Peyer's patch (tissue), 4 donors: Measurements from ENCODE around the gene TERF2IP. TPM values are rescaled to one million over a fixed set of nuclear protein-coding genes. Genes with fewer than 3 reads are reported as not detected.

Source experiments
- DNase-seq, 3 donors: peaks; one replicate each; pipeline ENCODE4 v3.0.0-alpha.2; 2017 to 2019
- H3K27ac ChIP-seq, 4 donors: fragments of 200-600 bp; sonication (generic); one replicate each; pipeline ENCODE4 v1.5.1; 2016 to 2019
- H3K27me3 ChIP-seq, 2 donors: fragments of 200-600 bp; sonication (generic); one replicate each; pipeline ENCODE4 v1.5.1; 2019
- H3K36me3 ChIP-seq, 3 donors: fragments of 200-600 bp; sonication (generic); one replicate each; pipeline ENCODE4 v1.5.1; 2016 to 2019
- H3K4me1 ChIP-seq, 4 donors: fragments of 200-600 bp; sonication (generic); one replicate each; pipeline ENCODE4 v1.5.1; 2016 to 2019
- H3K4me3 ChIP-seq, 4 donors: fragments of 200-600 bp; sonication (generic); 1 replicate in 3 of 4; 2 replicates in 1 of 4; pipeline ENCODE4 v1.5.1; 2016 to 2019; ENCODE audit warnings: mild to moderate bottlenecking in 1 of 4
- H3K9me3 ChIP-seq, 4 donors: fragments of 200-600 bp; sonication (generic); one replicate each; pipeline ENCODE4 v1.5.1; 2016 to 2019; ENCODE audit warnings: mild to moderate bottlenecking in 1 of 4
- CTCF ChIP-seq, 6 experiments: fragments of 450-650 bp in 4 of 6; fragments of 200-600 bp in 2 of 6; sonication (generic) in 1 of 6; IDR thresholded peaks; one replicate each; pipeline ENCODE4 v1.5.1; 2017 to 2019; ENCODE audit warnings: antibody characterized with exemption in 6 of 6, mild to moderate bottlenecking in 3 of 6, moderate library complexity in 1 of 6
- POLR2A ChIP-seq, 2 donors: fragments of 450-650 bp; IDR thresholded peaks; one replicate each; pipeline ENCODE4 v1.5.1; 2017; ENCODE audit warnings: antibody characterized with exemption in 2 of 2, mild to moderate bottlenecking in 2 of 2, moderate library complexity in 2 of 2
- total RNA-seq, 4 donors: library from RNA; depleted of rRNA; stranded (reverse); fragments of >200 nt; gene quantifications; one replicate each; pipeline ENCODE4 v1.1.0, GENCODE V29; 2016

The TERF2IP gene
- total RNA-seq, 4 donors from 2014 or later = 28.9 to 31.0 (median 30.8) TPM

GRCh38 chr16:75615619-75616018, 32.0 kb upstream of the TERF2IP start:
- no peak for TF ChIP-seq CTCF (IDR thresholded peaks at IDR 0.05)
- TF ChIP-seq POLR2A (IDR thresholded peaks at IDR 0.05) = no peak
- H3K4me1 ChIP-seq = no peaks in the 10 kb centered on the region
- peak overlapping the region in 2 of 4 donors; percentile 26 to 31 for H3K27ac ChIP-seq
- H3K36me3 ChIP-seq = peaks cover 0 to 61% (median 0%) of the 10 kb centered on the region in 3 donors
- H3K9me3 ChIP-seq = no peaks in the 10 kb centered on the region
- H3K4me3 ChIP-seq = no peak overlapping the region
- no peaks in the 10 kb centered on the region for H3K27me3 ChIP-seq
- DNase-seq = no peak

- H3K9me3 ChIP-seq = no peaks in the 10 kb centered on the region
- peaks cover 0 to 52% (median 0%) of the 10 kb centered on the region in 3 donors for H3K36me3 ChIP-seq
- H3K4me1 ChIP-seq = peaks cover 0 to 4% (median 0%) of the 10 kb centered on the region in 4 donors
- no peaks in the 10 kb centered on the region for H3K27me3 ChIP-seq
- no peak overlapping the region for H3K4me3 ChIP-seq
- TF ChIP-seq POLR2A (IDR thresholded peaks at IDR 0.05) = no peak
- TF ChIP-seq CTCF (IDR thresholded peaks at IDR 0.05) = no peak
- peak overlapping the region; percentile 2 to 31 (median 23) for H3K27ac ChIP-seq
- no peak for DNase-seq
Measured at GRCh38 chr16:75616521-75617010, 31.0 kb upstream of the TERF2IP start.

GRCh38 chr16:75617121-75617520, 30.5 kb upstream of the TERF2IP start:
- no peaks in the 10 kb centered on the region for H3K9me3 ChIP-seq
- no peaks in the 10 kb centered on the region for H3K27me3 ChIP-seq
- no peak for TF ChIP-seq POLR2A (IDR thresholded peaks at IDR 0.05)
- TF ChIP-seq CTCF (IDR thresholded peaks at IDR 0.05) = no peak
- peak overlapping the region in 3 of 4 donors; percentile 2 to 26 (median 20) for H3K27ac ChIP-seq
- H3K4me3 ChIP-seq = no peak overlapping the region
- no peak for DNase-seq
- H3K4me1 ChIP-seq = peaks cover 0 to 10% (median 3%) of the 10 kb centered on the region in 4 donors
- H3K36me3 ChIP-seq = peaks cover 0 to 46% (median 0%) of the 10 kb centered on the region in 3 donors

- TF ChIP-seq POLR2A (IDR thresholded peaks at IDR 0.05) (no peak), CTCF (IDR thresholded peaks at IDR 0.05) (no peak)
- H3K27ac ChIP-seq = no peak overlapping the region
- H3K36me3 ChIP-seq = peaks cover 0 to 33% (median 0%) of the 10 kb centered on the region in 3 donors
- DNase-seq = no peak
- H3K4me3 ChIP-seq = no peak overlapping the region
- peaks cover 0 to 13% (median 5%) of the 10 kb centered on the region in 4 donors for H3K4me1 ChIP-seq
- no peaks in the 10 kb centered on the region for H3K9me3 ChIP-seq
- H3K27me3 ChIP-seq = no peaks in the 10 kb centered on the region
Measured at GRCh38 chr16:75618780-75619179, 28.8 kb upstream of the TERF2IP start.

GRCh38 chr16:75620326-75621169, 27.0 kb upstream of the TERF2IP start:
- Histone ChIP-seq H3K36me3 (peaks cover 0 to 23% (median 0%) of the 10 kb centered on the region in 3 donors), H3K4me3 (no peak overlapping the region), H3K27me3 (no peaks in the 10 kb centered on the region), H3K4me1 (peaks cover 0 to 13% (median 5%) of the 10 kb centered on the region in 4 donors), H3K9me3 (no peaks in the 10 kb centered on the region), H3K27ac (peak overlapping the region in 1 of 4 donors; percentile 34)
- peak in 2 of 3 donors; percentile 35 to 62 for DNase-seq
- TF ChIP-seq POLR2A (IDR thresholded peaks at IDR 0.05) (no peak), CTCF (IDR thresholded peaks at IDR 0.05) (no peak)
